M059J (cell line): ENCODE results near the gene PSMB8. TPM values are rescaled to one million over a fixed set of nuclear protein-coding genes. Genes with fewer than 3 reads are reported as not detected.

Experiments
- DNase-seq: peaks from one replicate; pipeline ENCODE4 v3.0.0-alpha.2; 2012; ENCODE audit warnings: low read depth
- total RNA-seq: library from RNA; depleted of rRNA; stranded (reverse); fragments of >200 nt; shearing (Covaris generic); gene quantifications from 2 replicates; pipeline ENCODE4 v1.2.3, GENCODE V29; 2014; rRNA removed

The PSMB8 gene
- total RNA-seq, 1 experiment from 2014 or later: 427 TPM

GRCh38 chr6:32796848-32797776 lies 46.7 kb downstream of the PSMB8 start:
- DNase-seq: peak; percentile 59

- no peak for DNase-seq
Measured at GRCh38 chr6:32794510-32794909, 49.3 kb downstream of the PSMB8 start.

GRCh38 chr6:32792901-32793435 lies 50.9 kb downstream of the PSMB8 start:
- no peak for DNase-seq

Other genes starting within 250 kb of the PSMB8 start
- not detected in 2 replicates for gene HLA-DQA1, start 206.6 kb downstream of the PSMB8 start, total RNA-seq
- gene HLA-DQB1, start 177.4 kb downstream of the PSMB8 start, total RNA-seq: not detected in 2 replicates
- gene HLA-DQA2, start 102.7 kb downstream of the PSMB8 start, total RNA-seq: not detected in 2 replicates
- gene HLA-DQB2, start 80.5 kb downstream of the PSMB8 start, total RNA-seq: not detected in 2 replicates
- gene HLA-DOB, start 27.0 kb downstream of the PSMB8 start, total RNA-seq: 5.7 and 6.3 TPM in 2 replicates
- gene TAP2, start 5.3 kb downstream of the PSMB8 start, total RNA-seq: 45.6 and 67.8 TPM in 2 replicates
- 356 and 472 TPM in 2 replicates for gene TAP1, start 9.7 kb upstream of the PSMB8 start, total RNA-seq
- 339 and 412 TPM in 2 replicates for gene PSMB9, start 10.1 kb upstream of the PSMB8 start, total RNA-seq
- gene HLA-DMB, start 97.0 kb upstream of the PSMB8 start, total RNA-seq: 5.1 and 8.3 TPM in 2 replicates
- 11.4 and 12.3 TPM in 2 replicates for gene HLA-DMA, start 109.0 kb upstream of the PSMB8 start, total RNA-seq
- 148 and 223 TPM in 2 replicates for gene BRD2, start 124.5 kb upstream of the PSMB8 start, total RNA-seq
- not detected in 2 replicates for gene HLA-DOA, start 165.5 kb upstream of the PSMB8 start, total RNA-seq
- gene HLA-DPA1, start 229.6 kb upstream of the PSMB8 start, total RNA-seq: 1.3 and 2.0 TPM in 2 replicates
- gene HLA-DPB1, start 231.9 kb upstream of the PSMB8 start, total RNA-seq: not detected in 2 replicates